Midbrain (tissue), 1 donor: ENCODE measurements around the gene IYD.
A peak's percentile ranks its signal among the peaks of the same experiment; 100 is the strongest.

Experiments
- DNase-seq: peaks from one replicate; lab custom pipeline; 2025; lab: John Stamatoyannopoulos, UW

IYD gene

DNA sequence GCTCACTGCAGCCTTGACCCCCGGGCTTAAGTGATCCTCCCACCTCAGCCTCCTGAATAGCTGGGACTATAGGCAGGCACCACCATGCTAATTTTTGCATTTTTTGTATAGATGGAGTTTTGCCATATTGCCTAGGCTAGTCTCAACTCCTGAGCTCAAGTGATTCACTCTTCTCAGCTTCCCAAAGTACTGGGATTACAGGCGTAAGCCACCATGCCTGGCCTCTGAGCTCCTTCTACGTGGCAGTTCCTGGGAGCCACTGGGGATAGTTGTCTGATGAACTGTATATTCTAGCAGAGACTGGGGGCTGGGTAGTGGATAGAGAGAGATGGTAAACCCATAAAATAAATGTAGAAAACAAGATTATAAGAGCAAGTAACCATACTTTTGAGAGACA, 26.1 kb downstream of the IYD start:
- DNase-seq, result no peak

DNA sequence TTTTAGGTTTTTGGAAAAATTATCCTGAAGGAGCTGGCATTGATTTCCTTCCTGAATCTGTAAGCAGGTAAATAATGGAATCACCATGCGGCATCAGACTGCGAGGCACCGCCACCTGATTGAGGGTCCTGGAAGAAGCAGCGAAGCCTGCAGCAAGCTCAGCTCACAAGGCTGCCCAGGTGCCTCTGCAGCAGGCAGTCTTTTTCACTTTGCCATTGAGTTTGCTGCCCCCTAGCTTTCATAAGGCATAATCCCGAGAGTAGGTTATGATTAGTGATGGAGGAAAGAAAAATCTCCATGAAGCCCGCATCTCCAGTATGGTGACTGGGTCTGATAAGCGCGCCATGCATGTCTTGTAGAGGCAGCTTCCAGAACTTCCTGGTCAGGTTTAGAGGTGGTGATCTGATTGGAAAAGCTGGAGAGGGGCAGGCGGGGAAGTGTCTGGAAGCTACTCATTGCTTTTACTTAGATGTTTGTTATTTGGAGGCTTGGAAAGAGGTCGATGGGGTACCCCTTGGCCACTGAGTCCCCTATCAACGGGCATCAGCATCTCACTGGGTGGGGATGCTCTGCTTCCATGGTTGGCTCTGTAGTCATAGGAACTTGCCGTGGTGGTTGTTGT, 26.7 kb downstream of the IYD start:
- DNase-seq, result peak; percentile 76

DNA sequence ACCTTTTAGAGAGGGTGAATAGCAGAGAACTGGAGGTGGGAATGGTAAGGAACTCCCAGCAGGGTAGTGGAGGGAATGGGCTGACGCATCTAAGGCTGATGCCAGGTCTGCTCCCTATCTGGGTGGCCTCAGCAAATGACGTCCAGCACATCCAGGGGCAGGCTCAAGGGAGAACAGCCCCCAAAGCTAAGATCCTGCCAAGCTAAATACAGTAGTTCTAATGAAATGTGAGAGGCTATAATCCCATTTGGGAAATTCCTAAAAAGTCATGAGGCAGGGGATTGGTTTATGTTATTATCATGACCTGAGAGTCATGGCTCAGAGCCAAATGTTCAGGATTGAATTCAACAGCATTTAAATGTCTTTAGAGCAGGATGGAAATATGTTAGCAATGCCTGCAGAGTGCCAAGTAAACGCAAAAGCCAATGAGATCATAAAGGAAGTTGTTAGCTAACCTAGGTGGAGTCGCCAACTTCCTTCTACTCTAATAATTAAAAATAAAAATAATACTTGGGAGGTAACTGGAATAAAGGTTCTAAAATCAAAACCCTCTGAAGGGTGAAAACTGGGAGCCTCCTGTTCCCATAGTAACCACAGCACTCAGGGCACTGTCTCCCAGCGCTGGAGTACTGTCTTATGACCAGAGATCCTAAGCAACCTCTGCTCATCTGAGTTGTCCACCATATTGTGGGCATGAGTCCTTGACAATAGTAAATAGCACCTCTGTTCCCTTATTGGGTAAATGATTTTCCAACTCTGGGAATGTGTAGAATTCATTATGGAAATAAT, 34.8 kb downstream of the IYD start:
- no peak for DNase-seq

DNA sequence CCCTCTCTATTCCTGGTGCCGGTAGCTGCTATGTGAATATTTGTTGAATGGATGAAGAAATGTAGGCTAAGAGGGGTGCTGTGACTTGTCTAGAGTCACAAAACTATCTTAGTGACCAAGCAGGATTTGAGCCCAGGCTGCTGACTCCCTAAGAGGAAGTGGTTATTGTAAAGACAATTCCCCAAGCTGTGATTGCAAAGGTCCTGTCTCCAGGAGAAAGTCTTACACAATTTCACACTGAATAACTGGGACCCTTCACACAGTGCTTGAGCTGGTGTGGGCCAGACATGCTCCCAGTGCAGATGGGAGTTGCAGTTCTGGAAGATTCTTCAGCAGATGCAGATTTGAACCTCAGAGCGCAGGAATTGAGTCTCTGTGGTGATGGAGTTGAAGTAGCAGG, 38.1 kb downstream of the IYD start:
- no peak for DNase-seq

DNA sequence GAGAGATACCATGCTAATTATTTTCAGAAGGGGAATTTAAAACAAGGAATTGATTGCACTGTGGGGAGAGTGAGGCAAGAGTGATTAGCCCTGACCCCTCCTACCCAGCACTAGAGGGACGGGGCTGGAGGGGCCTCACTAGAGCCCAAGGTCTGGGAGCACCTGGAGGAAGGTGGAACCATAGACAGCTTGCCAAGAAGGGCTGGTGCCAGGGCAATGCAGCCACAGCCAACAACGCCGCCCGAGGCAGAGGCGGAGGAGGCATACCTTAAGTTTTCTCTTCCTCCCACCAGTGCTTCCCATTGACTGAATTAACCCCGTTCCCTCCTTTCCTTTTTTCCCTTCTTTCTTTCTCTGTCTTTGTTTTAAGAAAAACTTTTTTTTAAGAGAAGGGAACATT, 40.0 kb downstream of the IYD start:
- DNase-seq, result no peak

DNA sequence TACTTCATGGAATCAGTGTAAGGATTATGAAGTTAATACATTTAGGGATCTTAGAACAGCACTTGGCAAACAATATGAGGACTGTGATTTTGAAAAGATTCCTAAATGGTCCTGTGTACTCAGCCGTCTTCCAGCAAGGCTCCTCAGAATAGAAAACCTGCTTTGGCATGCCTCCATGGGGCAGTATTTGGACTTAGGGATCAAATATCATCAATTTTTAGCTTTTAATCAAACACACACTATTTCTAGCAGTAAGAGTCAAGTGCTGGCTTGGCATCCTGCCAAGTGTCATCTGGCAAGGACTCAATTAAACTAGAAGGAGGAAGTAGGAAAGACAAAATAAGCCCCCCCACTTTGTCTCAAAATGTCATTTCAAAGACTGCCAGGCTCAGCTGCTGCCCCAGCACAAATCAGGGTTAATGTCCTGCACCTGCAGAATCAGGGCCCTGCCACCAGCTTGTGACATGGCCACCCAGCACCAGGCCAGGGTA, 40.8 kb downstream of the IYD start:
- no peak for DNase-seq

DNA sequence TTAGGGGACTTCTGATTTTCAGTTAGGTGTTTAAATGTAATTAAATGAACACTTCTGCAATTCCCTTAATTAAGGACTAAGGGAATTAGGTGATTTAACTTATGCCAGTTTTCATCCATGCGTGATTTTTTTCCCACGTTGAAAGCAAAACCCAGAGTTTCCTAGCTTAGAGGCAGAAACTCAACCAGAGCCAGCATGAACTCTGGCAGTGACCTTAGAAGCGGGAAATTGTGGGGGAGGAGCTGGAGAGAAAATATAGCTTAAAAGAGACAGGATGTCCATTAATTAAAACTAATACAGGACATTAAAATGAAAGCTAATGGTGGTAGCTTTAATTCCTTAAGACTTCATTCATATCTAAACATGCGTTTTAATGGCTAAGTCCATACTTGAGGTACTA, 41.6 kb downstream of the IYD start:
- DNase-seq, result no peak

DNA sequence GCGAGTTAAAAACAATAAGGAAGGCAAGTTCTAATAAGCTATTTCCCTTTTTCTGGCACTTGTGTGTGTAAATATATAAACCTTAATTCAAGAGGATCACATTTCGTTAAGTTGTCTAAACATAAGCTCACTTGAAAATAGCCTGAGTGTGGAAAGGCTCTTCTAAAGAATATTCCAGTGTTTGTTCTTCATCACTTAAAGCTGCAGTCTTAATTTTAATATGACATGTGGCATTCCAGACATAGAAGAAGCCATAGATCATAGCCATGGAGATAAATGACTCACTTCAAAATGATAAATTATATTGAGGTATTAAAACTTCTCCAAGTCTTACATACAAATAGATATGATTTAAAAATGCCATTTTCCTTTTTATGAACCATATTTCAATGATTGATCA, 42.1 kb downstream of the IYD start:
- DNase-seq, result no peak

DNA sequence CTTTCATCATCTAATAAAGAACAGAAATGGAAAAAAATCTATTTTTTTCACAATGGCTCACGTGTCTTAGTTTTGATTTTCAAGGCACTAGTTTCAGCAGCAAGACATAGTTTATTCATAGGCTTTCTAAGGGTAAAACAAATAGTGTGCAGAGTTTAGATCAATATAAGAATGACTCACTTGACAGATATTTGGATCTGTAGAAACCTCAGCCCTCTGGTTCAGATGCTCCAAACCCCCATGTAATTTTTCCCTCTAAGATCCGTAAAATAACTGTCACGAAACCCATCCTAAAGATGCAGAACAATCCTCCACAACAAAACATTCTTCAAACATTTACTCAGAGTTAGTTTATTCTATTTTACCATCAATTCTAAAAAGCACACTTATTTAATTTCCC, 43.4 kb downstream of the IYD start:
- no peak for DNase-seq

DNA sequence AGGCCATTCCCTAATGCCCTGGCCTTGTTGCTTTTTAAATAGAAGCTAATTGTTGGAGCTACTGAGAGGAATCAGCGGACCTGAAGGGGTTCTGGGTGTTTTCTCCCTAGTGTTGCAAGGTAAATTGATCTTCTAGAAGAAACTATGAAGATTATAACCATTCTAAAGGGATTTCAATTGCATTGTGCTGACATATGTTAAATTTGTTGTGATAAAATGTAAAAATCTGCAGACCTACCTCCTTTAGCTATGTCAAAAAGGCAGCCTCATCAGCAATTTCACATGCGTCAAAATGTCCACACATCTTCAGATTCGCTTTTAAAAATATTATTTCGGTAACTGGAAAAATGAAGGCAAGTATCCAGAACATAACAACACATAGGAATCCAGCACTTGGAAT, 44.4 kb downstream of the IYD start:
- no peak for DNase-seq

DNA sequence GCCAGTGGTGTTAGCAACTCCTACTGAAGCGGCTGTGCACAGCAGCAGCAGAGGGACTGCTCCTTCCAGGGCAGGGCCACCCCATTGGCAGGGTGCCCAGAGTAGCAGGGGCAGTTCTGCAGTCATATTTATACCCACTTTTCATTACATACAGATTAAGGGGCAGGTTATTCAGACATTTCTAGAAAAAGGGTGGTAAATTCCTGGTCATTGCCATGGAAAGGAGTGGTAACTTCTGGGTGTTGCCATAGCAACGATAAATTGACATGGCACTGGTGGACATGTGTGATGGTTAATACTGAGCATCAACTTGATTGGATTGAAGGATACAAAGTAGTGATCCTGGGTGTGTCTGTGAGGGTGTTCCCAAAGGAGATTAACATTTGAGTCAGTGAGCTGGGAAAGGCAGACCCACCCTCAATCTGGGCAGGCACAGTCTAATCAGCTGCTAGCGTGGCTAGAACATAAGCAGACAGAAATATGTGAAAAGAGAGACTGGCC, 45.0 kb downstream of the IYD start:
- no peak for DNase-seq

DNA sequence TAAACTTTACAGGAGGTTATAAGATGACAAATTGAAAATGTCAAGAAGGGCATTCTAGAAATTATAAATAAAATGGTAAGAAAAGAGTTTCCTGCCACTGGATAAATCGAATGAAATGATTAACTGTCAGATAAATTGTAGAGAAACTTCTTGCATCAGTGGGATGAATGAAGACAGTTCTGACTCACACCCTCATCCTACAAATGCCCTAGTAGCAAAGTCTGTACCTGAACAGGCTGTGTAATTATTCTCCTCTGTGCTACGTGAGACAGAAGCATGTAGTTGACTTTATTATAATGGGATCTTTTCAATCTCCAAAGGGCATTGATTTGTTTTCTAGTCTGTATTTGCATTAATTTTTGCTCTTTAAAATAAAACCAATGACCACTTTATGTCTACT, 47.3 kb downstream of the IYD start:
- no peak for DNase-seq

DNA sequence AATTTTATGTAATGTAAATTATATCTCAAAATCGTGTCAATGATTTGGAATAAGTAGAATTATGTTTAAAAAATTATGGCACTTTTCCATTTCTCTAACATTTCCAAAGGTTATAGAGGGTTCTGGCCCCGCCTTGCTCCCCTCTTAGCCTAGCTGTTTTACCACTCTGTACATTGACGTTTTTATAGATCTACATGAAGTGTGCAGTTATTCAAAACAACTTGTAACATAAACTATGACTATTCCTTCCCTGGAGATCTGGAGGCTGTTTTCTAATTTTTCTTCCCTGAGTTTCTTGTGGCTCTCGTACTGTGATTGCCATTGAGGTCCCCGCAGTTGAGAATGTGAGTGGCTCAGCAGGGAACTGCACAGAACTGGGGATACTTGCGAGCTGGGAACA, 48.4 kb downstream of the IYD start:
- DNase-seq, result no peak

DNA sequence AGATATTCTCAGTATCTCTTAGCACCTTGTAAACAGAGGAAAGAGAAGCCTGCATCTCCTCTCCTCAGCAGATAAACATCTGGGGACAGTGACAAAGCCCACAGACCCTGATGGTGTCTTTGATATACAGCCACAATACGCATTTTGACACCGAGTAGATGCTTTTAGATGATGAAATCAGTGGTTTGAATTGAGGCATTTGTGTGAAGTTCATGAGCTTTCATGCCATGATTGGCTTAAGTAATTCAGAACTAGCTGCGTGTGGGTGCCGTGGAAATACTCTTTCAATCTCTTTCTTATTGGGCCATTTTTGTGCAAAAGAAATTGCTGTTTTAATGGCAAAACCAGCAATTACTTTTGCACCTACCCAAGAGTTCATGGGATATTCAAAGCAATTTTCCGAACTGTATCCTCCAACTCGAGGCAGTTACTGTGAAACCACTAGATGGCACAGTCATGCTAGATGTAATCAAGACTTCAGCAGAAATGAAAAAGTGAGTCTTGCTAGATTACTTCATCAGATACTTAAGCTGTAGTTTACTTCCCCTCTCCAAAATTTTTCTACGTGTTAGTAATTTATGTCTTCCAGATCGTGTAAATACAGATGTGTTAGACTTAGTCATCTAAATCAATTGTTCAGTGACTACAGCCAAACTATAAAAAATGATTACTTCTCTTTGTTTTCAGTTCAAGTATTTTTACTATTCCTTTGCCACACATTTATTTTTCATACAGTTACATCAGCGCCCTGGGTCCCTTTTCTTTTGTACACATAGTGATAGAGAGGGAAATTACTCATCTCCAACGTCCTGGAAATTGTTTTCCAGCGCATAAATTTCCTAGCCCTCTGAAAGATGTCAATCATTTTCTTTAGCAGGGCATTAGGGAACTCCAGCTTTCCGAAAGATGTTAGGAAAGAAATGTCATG, 49.4 kb downstream of the IYD start:
- peak; percentile 59 for DNase-seq

DNA sequence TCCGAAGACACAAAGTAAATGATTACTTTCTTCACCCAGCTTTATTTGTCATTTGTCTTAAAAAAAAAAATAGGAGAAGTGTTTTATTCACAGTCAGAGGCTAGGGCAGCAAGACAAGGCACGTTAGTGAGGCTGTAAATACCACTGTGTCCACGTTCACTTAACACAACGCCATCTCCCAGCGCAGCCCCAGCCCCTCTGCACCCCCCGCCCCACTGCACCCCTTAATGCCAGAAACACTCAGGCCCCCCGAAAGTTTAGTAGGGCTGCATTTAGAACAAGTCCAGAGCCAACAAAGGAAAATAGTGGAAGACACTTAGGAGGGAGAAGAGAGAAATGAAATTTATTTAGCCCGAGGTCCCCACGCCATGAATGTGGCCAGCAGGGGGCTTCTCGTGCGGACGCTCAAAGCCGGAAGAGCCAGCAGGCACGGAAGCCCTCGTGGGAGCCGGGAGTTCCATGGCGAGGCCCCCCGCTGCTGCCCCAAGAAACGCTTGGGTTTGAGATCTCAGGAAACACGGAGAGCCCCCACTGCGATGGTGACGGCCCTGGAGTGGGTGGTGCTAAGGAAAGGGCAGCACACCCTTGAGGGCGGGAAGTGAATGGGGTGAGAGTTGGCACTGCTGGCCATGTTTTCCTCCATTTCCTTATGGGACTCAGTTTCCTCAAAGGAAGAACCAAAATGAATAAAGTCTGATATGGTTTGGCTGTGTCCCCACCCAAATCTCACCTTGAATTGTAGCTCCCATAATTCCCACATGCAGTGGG, 50.2 kb downstream of the IYD start:
- peak; percentile 62 for DNase-seq

DNA sequence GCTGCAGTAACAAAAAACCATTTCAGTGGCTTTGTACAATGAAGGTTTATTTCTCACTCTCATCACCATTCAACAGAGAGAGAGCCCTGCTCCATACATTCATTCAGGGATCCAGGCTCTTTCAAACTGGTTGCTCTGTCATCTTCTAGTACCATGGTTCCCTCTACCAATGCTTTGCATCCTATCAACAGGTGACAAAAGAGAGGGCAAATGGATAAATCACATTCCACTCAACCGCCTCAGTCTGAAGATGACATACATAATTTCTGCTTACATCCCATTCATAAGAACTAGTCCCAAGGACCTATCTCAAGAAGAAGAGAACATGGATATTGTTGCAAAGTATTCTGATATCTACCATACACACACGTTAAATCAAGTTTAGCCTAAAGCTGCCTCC, 51.6 kb downstream of the IYD start:
- DNase-seq, result no peak

DNA sequence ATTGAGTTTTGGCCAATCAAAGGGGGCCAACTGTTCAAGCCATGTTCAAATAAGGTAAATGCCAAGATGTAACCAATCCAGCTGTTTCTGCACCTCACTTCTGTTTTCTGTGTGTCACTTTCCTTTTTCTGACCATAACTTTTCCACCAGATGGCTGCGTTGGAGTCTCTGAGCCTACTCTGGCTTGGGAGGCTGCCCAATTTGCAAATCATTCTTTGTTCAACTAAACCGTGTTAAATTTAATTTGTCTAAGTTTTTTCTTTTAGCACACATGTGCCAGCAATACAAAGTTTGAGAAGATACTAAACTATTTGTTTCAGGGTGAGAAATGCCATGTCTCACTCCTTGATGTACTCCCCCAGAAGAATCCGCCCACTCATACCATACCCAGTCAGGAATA, 52.1 kb downstream of the IYD start:
- DNase-seq, result no peak

DNA sequence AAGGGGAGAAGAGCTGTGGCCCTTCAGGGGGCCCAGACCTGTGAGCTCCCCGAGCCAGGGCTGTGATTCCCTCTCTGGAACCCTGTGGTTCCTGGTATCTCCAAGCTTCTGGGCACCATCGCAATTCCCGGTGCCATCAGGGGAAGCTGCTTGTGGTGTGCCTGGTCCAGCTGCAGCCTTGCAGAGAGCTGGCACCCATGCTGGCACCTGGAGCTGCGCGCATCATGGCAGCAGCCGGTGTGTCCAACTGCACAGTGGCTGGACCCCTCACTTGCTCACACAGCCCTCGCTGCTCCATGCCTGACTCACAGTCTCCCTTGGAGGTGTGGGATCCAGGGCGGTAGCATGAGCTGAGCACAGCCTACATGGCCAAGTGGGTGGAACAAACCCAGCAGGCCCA, 56.7 kb downstream of the IYD start:
- no peak for DNase-seq

DNA sequence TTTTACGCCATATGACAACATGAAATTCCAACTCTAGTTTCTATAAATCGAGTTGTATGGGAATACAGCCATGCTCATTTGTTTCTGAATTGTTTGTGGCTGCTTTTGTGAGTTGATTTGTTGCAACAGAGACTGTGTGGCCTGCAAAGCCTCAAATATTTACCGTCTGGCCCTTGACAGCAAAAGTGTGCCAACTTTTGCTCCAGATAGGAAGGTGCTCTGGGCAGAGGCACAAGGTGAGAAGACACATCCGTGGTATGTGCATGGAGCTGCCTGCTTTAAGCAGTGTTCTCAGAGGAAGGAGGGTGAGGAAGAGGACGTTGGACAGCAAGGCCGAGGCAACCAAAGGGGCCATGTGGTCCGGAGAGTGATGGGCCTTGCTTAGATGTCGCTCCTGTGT, 57.4 kb downstream of the IYD start:
- DNase-seq, result no peak

DNA sequence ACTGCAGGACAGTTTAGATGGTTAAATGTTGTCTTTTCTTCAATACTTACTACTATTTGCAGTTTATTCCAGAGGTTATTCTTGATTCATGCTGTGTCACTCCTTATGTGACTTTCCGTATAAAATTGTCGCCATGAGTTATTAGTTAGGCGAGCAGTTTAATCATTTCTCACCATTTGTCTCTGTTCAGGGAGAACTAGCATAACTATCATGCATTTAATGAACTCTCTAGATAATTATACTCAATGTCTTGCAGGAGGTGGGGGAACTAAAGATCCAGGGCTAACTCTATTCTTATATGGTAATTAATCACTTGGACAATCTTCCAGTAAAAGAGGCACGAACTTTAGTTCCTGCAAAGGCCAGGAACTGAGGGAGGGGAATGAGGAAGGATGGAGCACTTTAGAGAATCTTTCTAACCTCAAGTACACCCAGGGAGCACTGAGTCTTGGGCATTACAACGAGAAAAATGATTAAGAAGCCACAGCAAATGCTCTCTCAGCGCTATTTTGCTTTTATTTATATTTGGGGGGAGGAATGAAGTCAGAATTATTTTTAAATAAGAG, 58.3 kb downstream of the IYD start:
- DNase-seq, result no peak

DNA sequence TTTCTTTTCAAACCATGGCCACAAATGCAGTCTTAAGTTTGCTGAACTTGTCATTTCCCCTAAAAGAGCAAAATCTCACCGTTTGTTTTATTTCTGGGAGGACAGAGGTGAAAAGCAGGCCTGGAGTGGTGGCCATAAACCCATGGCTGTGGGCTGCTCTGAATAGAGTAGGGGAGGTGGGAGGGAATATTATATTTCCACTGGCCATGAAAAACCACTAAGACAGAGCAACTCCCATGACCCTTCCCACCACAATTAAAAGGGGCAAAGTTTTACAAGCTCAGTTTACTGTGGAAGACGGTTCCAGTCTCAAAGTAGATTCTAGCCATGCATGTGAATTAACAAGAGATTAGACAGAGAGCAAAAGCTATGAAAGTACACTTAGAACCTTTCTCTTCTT, 59.0 kb downstream of the IYD start:
- no peak for DNase-seq
